Endothelial cell of hepatic sinusoid (primary cell): ENCODE results near the gene PCGF6.

ENCODE experiments used
- in situ Hi-C: cut with HindIII; loops from 2 replicates; pipeline ENCODE4 v1.10.0; 2017; ENCODE audit warnings: low sequenced_read_pairs

The PCGF6 gene

DNA sequence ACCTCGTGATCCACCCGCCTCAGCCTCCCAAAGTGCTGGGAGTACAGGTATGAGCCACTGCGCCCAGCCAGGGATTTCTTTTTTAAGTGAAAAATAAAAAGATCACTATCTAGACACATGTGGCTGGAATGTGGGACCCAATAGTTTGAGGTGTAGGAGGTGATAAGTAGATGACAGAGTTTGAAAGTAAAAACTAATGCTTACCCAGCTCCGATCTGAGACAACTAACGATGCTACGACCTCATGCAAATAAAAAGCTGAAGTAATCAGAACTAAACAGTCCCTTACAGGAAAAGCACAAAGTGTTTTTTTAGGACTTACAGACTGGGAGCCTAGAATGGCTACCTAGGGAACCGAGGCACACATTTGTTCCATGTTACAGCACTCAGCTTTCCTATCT lies 23.0 kb downstream of the PCGF6 start:
- in situ Hi-C loops = no loop called here

DNA sequence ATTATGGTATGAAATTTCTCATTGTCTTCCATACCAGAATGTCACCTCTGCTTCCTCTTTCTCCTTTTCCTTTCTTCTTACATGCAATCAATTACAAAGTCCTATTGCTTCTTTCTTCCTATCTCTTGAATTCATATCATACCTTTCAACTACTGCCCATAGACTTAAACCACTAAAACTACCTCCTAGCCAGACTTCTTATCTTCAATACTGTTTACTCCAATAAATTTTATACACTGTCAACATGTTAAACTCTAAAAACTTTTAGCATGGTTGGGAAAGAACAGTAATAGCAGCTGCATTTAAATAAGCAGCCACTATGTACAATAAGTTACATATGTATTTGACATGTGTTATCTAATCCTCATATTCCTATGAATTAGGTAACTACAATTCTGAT lies 34.9 kb downstream of the PCGF6 start:
- in situ Hi-C loops = no loop called here

DNA sequence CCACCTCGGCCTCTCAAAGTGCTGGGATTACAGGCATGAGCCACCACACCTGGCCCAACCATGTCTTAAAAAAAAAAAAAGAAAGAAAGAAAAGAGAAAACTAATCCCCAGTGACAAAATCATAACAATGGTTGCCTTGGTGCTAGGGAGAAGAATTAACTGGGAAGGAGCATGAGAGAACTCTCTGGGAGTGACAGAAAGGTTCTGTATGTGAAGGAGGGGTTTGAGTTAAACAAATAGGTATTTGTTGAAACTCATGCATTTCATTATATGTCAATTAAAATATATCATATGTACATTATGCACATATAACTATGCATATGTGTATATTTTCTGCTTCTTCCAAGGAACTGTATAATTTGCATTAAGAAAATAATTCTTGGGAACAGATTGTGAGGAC lies 40.7 kb downstream of the PCGF6 start:
- in situ Hi-C loops = no loop called here

DNA sequence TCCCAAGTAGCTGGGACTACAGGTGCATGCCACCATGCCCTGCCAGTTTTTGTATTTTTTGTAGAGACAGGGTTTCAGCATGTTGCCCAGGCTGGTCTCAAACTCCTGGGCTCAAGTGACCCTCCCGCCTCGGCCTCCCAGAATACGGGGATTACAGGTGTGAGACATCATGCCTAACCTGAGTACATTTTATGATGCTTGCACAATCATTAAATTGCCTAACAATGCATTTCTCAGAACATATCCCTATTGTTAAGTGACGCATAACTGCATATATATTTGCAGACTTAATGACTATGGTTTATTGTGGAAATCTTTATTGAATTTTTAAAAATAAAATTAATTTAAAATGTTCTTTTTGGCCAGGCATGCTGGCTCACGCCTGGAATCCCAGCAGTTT lies 43.3 kb downstream of the PCGF6 start:
- in situ Hi-C loops = no loop called here

DNA sequence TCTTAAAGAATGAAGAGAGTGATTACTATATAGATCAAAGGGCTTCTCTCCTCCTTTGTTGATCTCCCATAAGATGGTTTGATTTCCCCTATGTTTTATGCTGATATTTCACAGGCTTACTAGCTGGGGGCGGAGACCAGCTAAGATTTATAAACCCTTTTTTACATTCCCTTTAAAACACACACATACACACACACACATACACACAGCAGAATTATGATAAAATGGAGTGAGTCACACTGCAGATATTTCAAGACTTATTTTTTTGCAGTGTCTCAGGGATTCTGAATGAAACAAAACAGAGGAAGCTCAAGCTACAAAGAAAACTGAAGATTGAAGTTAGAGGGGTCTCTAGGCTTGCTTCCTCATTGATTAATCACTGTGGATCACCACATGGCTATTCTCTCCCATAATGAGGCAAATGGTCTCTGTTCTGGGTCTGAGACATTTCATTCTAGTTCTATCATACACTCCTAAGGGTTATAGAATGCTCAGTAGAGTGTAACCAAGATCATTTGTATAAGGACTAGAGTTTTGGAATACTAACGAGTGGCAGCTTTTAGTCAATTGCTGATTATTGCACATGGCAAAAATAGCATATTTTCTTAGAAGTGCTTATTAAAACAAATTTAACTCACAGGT lies 55.4 kb downstream of the PCGF6 start:
- in situ Hi-C loops = no loop called here

DNA sequence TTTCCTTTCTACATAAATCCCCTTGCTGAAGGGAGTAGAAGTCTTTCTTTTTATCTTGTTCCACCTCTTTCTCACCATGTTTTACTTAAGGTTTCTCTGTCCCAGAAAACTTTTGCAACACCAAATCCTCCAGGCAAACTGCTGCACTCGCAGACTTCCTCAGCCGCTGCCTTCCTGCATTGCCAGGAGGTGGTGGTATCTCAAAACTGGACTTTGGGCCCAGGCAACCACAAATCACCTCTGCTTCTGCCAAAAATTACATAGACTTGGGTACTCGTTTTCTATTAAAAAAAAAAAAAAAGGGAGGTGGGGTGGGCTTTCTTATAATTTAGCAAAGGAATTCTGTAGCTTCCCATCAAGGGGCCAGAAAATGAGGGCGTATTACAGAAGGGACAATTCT lies 59.4 kb downstream of the PCGF6 start:
- in situ Hi-C loops = no loop called here

DNA sequence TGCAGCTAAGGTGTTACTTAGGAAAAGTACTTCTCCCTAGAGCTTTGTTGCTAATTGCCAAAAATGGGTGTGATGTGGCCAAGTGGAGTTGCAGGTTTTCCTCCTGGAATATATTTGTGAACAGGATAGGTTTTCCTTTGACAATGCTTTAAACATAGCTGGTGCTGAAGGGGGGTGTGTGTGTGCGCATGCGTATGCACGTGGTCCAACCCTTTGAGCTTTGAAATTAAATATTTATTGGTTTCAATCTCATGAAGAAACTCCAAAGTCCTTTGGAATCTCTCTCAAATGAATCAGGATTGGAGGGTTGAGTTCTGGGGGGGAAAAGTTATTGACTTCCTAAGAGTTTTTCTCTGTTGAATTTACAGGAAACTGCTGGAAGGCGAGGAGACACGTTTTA lies 62.9 kb downstream of the PCGF6 start:
- in situ Hi-C loops = no loop called here

DNA sequence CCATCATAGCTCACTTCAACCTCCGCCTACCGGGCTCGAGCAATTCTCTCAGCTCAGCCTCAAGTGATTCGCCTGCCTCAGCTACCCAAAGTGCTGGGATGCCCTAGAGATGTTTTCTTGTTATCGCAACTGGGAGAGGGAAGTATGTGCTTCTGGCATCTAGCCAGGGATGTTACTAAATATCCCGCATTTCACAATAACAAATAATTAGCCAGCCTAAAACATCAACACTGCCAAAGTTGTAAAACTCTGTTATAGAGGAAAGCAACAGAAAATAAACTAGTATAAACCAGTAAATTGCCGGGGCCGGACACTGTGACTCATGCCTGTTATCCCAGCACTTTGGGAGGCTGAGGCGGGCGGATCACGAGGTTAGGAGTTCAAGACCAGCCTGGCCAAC lies 66.8 kb downstream of the PCGF6 start:
- in situ Hi-C loops = no loop called here

DNA sequence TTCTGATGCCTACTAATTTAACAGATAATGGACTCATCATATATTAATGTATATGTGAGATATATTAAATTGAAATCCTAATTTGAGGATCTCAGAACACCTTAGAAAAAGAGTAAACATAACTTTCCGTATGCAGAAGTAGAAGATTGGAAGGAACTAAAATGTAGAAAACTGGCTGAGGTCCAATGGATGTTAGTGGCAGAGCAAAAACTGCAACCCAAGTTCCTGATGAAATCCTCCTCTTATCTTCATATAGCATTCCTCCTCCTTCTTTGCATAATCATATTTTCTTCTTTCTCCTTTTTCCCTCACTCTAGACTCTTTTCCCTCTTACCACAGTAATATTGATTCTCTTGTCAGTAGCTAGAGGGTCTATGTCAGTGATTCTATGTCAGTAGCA lies 68.0 kb downstream of the PCGF6 start:
- in situ Hi-C loops = no loop called here

DNA sequence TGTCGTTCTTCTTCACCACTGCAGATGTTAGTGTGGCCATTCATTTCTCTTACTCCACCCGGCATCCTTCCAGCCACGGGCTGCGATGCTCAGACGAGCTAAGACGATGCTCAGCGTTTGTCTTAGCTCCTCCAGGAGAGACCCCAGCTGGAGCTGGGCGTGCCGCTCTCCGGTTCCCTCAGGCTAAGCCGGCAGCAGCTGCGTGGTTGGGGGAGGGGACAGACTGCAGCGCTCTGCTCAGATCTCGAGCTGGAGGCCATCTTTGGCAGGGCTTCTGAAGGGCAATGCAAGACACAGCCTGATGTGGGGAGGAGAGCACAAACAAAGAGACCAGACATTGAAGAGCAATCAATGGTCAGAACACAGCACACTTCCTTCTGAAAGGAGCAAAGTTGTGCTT lies 69.2 kb downstream of the PCGF6 start:
- in situ Hi-C loops = no loop called here

DNA sequence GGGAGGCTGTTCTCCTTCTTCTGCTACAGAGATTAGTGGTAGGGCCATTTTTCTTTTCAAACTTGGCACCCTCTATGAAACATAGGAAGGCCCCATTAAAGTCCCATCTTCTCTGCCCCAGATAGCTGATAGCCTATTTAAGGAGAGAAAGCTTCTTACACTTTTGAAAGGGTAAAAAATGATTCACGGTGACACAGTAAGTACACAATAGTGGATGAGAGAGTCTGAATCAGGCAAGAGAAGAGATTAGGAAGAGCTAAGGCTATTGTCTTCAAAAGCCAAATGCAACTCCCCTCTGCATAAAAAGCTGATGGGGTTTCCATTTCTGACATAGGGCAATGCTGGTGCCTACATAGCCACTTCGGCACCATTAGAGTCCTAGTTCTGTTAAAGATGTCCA lies 70.4 kb downstream of the PCGF6 start:
- in situ Hi-C loops = no loop called here

DNA sequence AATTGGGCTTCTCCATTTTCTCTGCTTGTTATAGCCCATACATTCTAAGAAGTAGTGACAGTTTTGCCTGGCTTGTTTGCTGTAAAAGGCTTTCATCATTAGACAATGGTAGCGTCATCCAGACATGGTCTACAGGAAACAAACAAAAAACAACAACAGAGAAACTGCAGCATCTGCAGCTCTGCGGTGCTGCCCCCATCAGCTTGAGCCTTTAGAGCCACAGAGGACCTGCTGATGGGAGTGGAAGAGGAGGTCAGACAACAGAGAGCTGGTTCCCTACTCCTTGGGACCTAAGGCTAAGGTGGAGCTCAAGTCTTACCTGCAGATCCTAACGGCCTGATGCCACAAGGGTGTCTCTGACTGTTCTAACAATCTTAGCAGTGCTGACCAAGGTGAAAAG lies 70.9 kb downstream of the PCGF6 start:
- in situ Hi-C loops = no loop called here

DNA sequence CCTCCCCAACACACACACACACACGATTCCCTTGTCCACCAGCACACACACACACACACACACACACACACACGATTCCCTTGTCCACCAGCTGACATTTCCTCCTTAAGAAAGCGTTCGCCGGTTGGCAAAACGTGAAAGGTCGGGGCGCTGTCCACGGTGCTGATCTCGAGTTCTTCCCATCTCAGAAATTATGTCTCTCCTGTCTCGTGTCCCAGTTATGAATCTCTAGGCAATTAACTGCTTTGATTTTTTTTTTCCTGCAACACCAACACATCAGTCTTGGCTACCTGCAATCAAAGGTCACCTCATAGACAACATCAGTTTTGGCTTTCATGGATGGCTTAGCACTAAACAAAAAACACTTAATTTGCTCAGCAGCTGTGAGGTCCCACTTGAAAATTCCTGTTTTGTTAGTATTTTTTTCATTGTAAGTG lies 72.1 kb downstream of the PCGF6 start:
- in situ Hi-C loops = no loop called here

DNA sequence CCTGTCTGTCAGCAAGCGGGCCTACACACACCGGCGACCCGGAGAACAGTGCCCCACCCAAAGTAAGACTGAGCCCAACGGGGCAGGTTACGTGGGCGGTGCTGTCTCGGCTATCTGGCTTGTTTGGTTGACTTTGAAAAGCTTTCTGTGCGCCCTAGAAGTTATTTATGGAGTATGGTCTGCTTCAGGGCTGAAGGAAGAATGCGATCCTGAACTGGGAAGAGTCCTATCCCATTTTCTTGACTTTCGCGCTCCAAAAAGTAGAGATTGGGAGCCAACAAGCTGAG lies 72.5 kb downstream of the PCGF6 start:
- in situ Hi-C loops = no loop called here

DNA sequence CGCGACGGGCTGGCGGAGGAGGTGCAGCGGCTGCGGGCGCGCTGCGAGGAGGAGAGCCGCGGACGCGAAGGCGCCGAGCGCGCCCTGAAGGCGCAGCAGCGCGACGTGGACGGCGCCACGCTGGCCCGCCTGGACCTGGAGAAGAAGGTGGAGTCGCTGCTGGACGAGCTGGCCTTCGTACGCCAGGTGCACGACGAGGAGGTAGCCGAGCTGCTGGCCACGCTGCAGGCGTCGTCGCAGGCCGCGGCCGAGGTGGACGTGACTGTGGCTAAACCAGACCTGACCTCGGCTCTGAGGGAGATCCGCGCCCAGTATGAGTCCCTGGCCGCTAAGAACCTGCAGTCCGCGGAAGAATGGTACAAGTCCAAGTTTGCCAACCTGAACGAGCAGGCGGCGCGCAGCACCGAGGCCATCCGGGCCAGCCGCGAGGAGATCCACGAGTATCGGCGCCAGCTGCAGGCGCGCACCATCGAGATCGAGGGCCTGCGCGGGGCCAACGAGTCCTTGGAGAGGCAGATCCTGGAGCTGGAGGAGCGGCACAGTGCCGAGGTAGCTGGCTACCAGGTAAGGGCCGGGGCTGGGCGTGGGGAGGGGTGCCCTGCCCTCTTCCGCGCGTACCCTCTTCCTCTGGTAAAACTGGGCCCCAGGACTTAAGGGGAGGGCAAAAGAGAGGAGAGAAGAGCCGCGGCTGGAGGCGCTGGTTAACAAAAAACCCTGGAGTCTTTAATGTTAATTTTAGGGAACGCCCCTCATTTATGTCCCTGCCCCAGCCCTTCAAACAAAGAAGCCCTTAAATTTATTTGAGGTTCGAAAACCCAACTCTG lies 73.0 kb downstream of the PCGF6 start:
- in situ Hi-C loops = no loop called here

DNA sequence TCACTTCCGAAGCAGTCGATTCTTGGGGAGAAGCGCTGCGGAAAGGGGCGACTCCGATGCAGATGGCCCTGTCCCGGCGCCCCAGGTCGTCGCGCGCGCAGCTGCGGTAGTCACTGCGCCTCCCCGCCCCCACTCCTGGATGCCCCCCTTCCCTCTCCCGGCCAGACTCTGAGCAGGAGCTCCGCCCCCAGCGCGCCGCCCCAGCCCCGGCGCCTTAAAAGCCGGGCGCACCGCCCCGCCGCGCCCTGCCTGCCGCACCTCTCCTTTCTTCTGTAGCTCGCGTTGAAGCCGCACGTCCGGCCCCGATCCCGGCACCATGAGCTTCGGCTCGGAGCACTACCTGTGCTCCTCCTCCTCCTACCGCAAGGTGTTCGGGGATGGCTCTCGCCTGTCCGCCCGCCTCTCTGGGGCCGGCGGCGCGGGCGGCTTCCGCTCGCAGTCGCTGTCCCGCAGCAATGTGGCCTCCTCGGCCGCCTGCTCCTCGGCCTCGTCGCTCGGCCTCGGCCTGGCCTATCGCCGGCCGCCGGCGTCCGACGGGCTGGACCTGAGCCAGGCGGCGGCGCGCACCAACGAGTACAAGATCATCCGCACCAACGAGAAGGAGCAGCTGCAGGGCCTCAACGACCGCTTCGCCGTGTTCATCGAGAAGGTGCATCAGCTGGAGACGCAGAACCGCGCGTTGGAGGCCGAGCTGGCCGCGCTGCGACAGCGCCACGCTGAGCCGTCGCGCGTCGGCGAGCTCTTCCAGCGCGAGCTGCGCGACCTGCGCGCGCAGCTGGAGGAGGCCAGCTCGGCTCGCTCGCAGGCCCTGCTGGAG lies 73.8 kb downstream of the PCGF6 start, which contains the start of gene INA:
Gene INA (plus strand): TSS at position 243 of the 817 bp plus-strand sequence. CDS start 74 bp downstream, at position 317.
- in situ Hi-C loops = no loop called here

DNA sequence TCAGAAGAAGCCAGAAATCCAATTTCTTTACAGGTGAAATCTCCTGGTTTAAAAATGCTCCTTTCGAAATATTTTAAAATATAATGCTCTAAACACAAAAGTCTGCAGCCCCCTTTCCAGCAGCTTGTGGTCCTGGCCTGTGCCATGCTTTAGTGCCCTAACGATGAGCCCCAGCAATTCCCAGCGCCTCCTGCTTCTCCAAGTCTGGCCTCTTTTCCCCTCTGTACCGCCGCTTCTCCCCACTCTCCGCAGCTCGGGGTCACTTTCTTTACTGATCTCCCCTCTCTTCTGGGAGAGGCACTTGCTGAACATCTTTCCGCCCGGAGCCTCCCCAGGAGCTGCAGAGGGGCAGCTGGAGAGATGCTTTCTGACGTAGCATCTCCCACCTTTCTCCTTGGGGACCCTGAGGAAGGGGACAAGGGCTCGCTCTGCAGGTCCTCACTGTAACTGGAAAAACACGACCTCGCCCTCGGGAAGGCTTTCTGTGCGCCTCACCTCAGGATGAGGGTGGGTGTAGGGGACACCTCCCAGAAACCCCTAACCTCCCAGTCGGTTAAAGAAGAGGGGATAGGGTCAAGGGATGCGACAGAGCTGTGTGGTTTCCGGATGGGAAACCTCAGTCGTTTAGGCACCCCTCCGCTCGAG lies 74.6 kb downstream of the PCGF6 start:
- in situ Hi-C loops = no loop called here

DNA sequence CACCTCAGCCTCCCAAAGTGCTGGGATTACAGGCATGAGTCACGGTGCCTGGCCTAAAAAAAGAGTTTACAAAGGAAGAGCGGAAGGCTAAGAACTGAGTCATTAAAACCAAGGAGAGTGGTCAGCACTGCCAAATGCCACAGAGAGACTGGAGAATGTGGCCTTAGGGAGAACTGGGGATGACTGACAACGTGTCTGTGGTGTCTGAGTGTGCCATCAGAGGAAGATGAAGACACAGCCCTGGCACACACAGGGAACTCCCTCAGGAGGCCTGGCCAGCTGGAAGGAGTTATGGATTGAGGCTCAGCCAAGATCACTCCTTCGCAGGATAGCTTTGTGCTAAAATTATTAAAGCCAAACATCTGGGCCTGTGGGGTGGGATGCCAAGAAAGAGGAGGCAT lies 77.9 kb downstream of the PCGF6 start:
- in situ Hi-C loops = no loop called here

DNA sequence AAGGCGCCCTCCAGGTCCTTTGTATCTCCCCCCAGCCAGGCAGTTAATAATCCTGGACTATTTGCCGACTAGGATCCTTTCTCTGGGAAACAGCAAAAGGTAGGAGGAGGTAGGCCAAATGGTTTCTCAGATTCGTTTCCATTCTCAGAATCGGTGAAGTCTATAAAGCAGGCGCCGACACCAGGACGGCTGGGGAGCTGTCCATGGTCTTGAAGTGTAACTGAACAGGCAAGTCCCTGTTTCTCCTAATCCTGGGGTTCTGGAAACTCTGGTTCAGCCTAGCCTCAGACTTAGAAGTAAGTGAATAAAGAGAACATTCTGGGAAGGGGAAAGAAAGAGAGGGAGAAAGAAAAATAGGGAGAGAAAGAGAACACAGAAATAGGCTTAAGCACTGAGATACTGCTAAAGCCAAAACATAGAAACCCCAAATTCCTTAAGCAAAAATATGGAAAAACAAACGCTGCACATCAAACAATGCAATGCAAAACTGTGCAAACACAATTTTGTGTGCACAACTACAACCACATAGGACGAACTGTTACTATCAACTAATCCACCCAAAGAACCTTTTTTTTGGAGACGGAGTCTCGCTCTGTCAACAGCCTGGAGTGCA lies 85.1 kb downstream of the PCGF6 start:
- in situ Hi-C loops = no loop called here

DNA sequence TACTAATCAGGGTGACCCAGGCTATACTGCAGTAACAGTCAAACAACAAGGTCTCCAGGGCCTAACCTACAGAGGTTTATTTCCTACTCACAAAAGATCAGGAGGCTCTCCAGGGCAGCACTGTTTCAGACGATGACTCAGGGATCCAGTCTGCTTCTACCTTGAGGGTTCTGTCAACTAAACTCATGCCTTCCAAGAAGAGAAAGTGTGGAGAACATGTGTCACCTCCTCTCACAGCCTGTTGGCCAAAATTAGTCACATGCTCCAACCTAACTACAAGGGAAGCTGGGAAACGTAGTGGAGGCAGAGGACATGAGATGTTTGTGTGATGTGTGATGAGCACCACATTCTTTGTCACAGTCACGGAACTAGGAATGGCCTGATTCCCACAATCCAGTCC lies 88.7 kb downstream of the PCGF6 start:
- in situ Hi-C loops = no loop called here

DNA sequence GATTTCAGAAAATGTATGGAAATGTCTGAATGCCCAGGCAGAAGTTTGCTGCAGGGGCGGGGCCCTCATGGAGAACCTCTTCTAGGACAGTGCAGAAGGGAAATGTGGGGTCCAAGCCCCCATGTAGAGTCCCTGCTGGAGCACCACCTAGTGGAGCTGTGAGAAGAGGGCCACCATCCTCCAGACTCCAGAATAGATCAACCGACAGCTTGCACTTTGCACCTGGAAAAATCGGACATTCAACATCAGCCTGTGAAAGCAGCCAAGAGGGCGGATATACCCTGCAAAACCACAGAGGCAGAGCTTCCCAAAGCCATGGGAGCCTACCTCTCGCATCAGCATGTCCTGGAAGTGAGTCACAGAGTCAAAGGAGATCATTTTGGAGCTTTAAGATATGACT lies 91.0 kb downstream of the PCGF6 start:
- in situ Hi-C loops = no loop called here
